COR-L47 (cell line): Measurements from ENCODE around the gene NEK6.

Source experiments
- DNase-seq: peaks from one replicate; lab custom pipeline; 2025; lab: John Stamatoyannopoulos, UW

The NEK6 gene

GRCh38 chr9:124321935-124322334 lies 64.2 kb downstream of the NEK6 start:
- DNase-seq, result no peak

DNA sequence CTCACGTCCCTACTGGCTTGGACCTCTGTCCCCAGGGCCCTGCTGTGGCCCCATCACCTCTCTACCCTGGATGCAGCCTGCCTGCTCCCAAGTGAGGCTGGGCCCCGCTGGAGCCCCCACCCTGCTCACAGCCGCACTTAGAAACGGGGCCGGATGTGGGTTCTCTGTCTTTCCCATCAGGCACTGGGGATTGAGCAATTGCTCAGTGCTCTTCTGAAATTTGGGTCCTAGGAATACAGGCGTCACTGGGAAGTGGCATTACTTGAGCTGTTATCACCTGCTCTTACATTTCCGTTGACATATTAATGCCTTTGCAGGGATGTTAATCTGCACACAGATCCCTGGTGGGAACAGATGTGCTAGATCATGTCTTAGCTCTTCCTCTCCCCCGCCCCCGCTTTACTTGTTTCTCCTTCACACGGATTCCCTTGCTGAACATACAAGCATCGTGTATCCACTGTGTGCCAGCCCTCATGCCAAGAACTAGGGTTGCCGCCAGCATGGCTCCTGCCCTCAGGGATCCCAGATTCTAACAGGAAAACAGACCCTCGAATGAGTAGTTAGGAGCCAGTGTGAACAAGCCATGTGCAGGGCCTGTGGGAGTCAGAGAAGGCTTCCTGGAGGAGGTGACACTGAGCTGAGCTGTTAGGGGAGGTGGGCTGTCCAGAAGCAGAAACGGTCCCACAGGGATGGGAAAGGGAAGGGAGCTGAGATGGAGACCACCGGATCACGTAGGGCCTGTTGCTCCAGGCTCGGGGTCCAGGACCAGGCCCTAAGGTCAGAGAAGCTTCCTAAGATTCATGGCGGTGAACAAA lies 65.1 kb downstream of the NEK6 start:
- DNase-seq, result no peak

DNA sequence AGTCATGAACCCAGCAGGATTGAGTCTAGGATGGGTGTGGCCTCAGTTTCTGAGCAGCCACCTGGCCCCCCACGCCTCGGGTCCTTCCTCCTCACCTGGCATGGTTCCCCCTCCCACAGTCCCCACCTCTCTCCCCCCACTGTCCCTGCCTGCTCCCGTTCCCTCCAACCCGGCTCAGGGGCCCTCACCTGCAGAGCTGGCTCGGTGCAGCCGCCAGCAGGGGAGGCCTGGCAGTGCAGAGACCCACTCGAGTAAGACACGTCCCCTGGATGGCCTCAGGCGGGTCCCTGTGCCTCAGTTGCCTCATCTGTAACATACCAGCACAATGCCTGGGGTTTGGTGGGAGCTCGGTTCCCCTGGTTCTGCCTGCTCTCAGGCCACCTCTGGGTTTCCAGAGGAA lies 66.2 kb downstream of the NEK6 start:
- no peak for DNase-seq

GRCh38 chr9:124325816-124326215 lies 68.1 kb downstream of the NEK6 start:
- DNase-seq, result no peak

DNA sequence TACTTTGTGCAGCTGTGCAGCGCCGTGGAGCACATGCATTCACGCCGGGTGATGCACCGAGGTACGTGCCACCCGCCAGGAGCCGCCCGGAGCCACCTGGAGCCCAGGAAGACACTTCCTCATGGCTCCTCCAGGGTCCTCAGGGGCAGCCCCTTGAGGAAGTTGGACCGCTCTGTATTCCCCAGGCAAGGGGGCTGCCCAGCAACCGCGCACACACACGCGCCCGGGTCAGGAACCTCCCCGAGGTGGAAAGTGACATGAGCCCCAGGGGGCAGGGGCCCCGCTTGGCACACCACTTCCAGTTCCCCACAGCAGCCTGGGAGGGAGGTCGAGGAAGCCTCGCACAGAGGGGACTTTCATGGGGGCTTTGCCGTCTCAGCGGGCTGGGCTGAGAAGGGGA lies 68.6 kb downstream of the NEK6 start:
- DNase-seq, result no peak

- no peak for DNase-seq
Measured at GRCh38 chr9:124327491-124327890, 69.7 kb downstream of the NEK6 start.

DNA sequence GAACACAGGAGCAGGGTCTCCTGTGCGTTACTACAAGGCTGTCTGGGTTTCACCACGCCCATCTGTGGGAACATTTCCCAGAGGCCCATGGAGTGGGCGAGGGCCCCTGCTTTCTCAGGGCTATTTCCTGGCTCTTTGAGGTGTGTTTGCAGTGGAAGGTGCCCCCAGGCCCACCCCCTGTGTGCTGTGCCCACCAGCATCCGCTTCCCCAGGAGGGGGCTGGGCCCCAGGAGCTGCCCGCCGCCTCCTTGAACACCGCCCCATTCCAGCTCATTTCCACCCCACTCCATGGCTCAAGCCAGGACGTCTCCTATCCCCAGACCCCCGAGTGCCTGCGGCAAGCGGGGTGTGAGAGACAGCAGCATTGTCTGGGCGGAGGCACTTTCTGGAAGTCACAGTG lies 70.5 kb downstream of the NEK6 start:
- no peak for DNase-seq

DNA sequence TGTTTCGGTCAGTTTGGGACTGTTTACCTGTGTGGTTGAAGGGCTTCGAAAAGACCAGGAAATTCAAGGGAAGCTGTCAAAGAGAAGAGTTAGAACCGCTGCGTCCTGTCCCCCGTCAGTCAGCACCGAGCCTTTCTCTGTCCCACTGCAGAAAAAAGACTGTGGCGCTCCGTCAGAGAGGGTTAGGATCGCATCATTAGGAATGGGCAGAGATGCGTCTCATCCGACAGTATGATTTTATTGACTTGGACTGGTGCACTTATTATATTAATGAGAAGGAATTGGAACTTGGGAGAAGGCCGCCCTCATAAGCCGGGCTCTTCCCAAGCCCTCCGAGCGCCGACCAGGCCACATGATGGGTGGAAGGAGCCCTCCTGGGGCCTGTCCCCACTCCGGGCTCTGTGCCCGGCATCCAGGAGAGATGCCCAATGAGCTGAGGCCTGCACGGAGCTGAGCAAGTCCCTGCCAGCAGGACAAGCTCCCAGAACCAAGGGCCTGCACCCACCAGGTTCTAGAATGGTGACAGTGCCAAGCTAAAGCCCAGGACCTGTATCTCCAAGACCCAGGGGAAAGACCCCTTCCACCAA lies 71.5 kb downstream of the NEK6 start:
- DNase-seq, result no peak

GRCh38 chr9:124330011-124330697 lies 72.4 kb downstream of the NEK6 start:
- DNase-seq, result no peak

- DNase-seq, result no peak
Measured at GRCh38 chr9:124331580-124331979, 73.8 kb downstream of the NEK6 start.

GRCh38 chr9:124332361-124333202 lies 74.8 kb downstream of the NEK6 start:
- no peak for DNase-seq

DNA sequence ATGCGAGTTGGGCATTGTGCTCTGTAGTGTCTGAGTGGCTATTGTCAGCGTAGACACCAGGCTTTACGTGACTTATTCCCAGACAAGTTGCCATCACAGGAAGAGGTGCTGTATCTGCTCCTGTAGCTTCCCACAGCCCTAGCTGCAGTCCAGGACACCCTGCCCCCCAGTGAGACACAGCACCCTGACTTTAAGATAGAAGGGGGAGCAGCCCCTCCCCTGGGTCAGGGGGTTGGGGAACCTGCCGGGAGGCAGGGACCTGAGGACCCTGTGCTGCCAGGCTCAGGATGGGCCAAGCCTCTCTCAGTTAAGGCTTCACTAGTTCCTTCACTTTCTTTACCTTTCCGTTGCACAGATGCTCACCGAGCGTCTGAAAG lies 75.4 kb downstream of the NEK6 start:
- DNase-seq, result no peak

DNA sequence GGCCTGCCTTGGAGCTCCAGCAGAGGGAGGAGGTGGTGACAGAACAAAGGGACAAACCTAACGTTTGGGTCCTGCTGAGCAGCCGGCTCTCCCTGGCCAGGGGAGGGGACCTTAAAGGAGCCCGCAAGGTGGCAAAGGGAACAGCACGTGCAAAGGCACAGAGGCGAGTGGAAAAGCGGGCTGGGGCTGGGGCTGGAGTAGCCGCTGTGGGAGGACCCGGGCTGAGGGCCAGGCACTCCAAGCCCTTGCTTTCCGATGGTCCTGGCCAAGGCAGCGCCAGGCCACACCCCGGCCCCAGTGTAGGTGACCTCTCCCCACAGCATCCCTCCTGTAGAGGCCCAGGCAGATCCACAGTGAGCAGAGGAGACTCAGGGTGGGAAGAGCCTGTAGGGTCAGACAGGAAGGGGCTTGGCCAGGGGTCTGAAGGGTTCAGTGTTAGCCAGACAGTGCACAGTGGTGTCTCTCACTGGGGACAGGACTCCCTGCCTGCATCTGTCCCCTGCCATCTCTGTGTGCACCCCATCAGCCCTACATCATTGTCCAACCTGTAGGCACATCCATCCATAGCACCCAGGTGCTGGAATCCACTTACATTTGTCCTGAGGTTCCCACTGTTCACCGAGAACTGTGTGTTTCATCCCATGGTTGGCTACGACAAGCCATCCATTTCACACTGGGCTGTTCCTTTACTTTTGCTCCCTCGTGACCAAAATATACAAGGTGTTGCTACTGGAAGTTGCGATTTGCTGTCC lies 77.0 kb downstream of the NEK6 start:
- DNase-seq, result no peak

- DNase-seq, result no peak
Measured at GRCh38 chr9:124335320-124335707, 77.6 kb downstream of the NEK6 start.

DNA sequence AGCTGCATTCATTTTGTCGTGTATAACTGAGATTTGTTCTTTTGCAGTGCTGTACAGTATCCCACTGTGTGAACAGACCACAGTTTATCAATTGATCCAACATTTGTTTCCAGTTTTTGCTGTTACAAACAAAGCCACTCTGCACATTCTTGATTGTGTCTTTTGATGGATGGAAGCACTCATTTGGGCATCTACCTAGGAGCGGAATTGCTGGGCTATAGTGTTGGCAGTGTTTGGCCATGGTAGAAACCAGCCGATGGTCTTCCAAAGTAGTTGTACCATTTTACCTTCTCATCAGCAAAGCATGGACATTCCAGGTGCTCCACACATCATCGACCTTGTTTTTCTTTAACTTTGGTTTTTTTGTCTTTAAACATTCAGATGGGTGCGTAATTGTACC lies 79.8 kb downstream of the NEK6 start:
- DNase-seq, result no peak

DNA sequence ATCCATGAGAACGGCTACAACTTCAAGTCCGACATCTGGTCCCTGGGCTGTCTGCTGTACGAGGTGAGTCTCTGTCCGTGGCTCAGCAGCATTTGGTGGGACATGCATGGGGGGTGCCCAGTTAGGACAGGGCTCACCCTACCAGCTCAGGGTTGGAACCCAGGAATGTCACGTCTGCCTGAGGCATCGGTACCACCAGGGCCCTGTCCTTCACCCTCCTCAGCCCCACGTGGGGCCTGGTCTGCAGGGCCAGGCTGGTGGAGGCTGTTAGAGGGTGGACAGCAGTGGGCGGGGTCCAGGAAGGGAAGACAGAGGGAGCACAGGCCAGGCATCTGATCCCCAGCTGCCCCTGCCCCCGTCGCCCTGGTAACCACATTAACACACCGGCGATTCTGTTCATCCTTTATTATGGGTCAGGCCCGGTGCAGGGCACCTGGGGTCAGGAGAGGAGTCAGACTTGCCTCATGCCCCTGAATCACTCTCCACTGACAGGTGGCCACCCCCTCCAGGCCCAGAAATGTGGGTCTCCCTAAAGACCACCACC lies 81.9 kb downstream of the NEK6 start:
- DNase-seq, result no peak

DNA sequence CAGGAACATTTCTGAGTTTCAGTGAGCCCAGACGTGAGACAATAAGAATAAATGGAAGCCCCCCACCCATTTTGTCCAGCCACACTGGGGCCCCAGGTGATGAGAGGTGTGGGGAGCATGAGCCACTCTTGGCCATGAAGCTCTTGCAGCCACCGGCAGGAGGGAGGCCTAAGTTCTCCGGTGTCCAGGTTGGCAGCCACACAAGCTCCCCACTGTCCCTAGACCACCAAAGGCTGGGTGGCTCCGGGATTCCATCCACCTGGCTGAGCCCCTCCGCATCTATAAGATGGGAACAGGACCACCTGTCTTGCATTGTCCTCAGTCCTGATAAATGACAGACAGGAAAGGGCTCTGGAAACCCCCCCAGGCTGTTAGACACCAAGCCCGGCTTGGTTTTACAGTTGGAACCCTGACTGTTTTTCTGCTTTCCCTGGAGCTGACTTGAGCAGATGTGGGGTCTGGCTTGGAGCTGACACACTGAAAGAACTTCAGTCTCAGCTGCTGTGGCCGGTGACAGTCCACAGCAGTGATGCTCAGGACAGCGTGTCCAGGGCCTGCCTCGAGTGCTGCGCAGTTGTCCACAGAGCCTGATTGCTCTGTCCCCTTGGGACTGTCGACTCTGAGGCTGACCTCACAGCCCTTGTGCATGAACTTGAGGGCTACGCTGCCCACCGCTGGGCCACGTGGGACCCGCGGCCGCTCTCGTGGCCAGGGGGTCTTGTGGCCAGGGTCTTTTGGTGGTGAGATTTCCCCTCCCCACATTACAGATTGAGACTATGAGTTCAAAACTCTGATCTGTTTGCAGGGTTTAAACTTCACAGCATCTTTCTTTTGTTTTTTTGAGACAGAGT lies 82.7 kb downstream of the NEK6 start:
- DNase-seq, result no peak

DNA sequence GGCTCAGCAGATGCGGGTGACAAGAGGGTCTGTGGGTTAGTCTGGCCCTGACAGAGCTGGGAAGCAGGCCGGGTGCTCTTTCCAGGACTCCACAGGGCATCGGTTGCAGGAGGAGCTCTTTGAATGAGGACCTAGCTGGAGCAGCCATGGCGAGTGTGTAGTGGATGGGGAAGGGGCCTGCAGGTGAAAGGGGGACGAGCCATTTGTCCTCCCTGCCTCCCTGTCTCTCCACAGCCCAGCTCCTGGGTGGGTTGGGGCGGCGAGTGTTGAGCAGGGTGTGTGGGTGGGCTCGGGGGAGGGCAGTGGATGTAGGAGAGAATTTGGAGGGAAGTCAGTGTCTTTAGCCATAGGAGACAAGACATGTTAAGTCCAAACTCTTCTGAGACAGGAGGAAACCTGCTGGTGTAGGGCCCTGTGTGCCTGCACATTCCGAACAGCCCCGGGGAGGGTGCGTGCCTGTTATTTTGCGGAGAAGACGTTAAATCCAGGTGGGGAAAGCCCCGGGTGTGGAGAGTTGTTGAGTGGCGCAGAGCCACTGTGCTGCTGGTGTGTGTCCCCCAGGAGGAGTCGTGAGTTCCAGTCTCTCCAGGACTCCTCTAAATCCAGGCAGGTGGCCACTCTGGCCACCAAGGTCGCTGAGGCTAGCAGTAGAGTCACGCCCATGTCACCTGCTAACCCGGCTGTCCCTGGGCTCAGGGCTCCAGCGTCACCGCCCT lies 83.9 kb downstream of the NEK6 start:
- no peak for DNase-seq

- DNase-seq, result no peak
Measured at GRCh38 chr9:124342402-124342775, 84.6 kb downstream of the NEK6 start.
